C4-2B (cell line): Measurements from ENCODE around the gene ARF3.
A peak's percentile ranks its signal among the peaks of the same experiment; 100 is the strongest.

Source experiments
- CTCF ChIP-seq: fragments of 450-650 bp; conservative IDR thresholded peaks from 2 replicates; pipeline ENCODE4 v1.5.1; 2017; ENCODE audit warnings: mild to moderate bottlenecking
- ZFX ChIP-seq: fragments of 450-650 bp; IDR thresholded peaks from 2 replicates; pipeline ENCODE4 v1.6.1; 2017

GRCh38 chr12:48980389-48980952, 23.2 kb upstream of the ARF3 start:
- peak; percentile 35 for TF ChIP-seq CTCF
- no peak for TF ChIP-seq ZFX
